Upper lobe of left lung (tissue), 6 donors: Measurements from ENCODE around the gene OGFOD1. TPM values are rescaled to one million over a fixed set of nuclear protein-coding genes. Genes with fewer than 3 reads are reported as not detected.

ENCODE experiments used
- ATAC-seq, 2 donors: fragments of 200-7000 bp; cut with Tn5 transposase; one replicate each; pipeline ENCODE4 v1.9.1; 2022; ENCODE audit warnings: mild to moderate bottlenecking in 2 of 2, moderate library complexity in 2 of 2; ENCODE audit not compliant: low FRiP score in 2 of 2
- DNase-seq, 2 donors: peaks; one replicate each; pipeline ENCODE4 v3.0.0-alpha.2; 2019 to 2020
- H3K27ac ChIP-seq, 4 donors: fragments of 200-600 bp; sonication (generic); one replicate each; pipeline ENCODE4 v1.5.1; 2016 to 2019
- H3K27me3 ChIP-seq, 4 donors: fragments of 200-600 bp; sonication (generic); one replicate each; pipeline ENCODE4 v1.5.1; 2017 to 2019
- H3K36me3 ChIP-seq, 4 donors: fragments of 200-600 bp; sonication (generic); one replicate each; pipeline ENCODE4 v1.5.1; 2016 to 2019
- H3K4me1 ChIP-seq, 4 donors: fragments of 200-600 bp; sonication (generic); one replicate each; pipeline ENCODE4 v1.5.1; 2018 to 2019
- H3K4me3 ChIP-seq, 4 donors: fragments of 200-600 bp; sonication (generic); one replicate each; pipeline ENCODE4 v1.5.1; 2017 to 2019; ENCODE audit warnings: mild to moderate bottlenecking in 2 of 4, moderate library complexity in 1 of 4
- H3K9me3 ChIP-seq, 4 donors: fragments of 200-600 bp; sonication (generic); one replicate each; pipeline ENCODE4 v1.5.1; 2018 to 2019
- CTCF ChIP-seq, 6 experiments: fragments of 450-650 bp in 4 of 6; fragments of 200-600 bp in 2 of 6; sonication (generic) in 2 of 6; IDR thresholded peaks; one replicate each; pipeline ENCODE4 v1.5.1; 2016 to 2019; ENCODE audit warnings: antibody characterized with exemption in 6 of 6
- EP300 ChIP-seq, 4 donors: sonication (generic); formaldehyde crosslinking; IDR thresholded peaks; one replicate each; pipeline ENCODE4 v1.5.1; 2017; ENCODE audit warnings: antibody characterized with exemption in 4 of 4, control low read depth in 2 of 4
- POLR2A ChIP-seq, 4 donors: fragments of 450-650 bp; IDR thresholded peaks; one replicate each; pipeline ENCODE4 v1.5.1; 2016 to 2017; ENCODE audit warnings: antibody characterized with exemption in 4 of 4, mild to moderate bottlenecking in 2 of 4
- POLR2AphosphoS5 ChIP-seq, 2 donors: sonication (generic); formaldehyde crosslinking; IDR thresholded peaks; one replicate each; pipeline ENCODE4 v1.5.1; 2017; ENCODE audit warnings: antibody characterized with exemption in 2 of 2
- WGBS, 2 donors: methylation state at CpG; one replicate each; pipeline ENCODE4 v1.1.5; 2017 to 2018; 5-methylcytosine and 5-hydroxymethylcytosine counted together
- total RNA-seq, 6 donors: library from RNA; depleted of rRNA in 4 of 6; stranded (reverse); fragments of >200 nt in 4 of 6; gene quantifications; one replicate each; pipeline versions ENCODE4 v1.1.0 to v1.2.1, GENCODE V29; 2016 to 2021
- donor health status: DM: no; HTN: no; CAD: no; lungs with moderate emphysema.
- donor health status: DM: no; HTN: yes; CAD: no; lungs with severe emphysema.

OGFOD1 gene
- total RNA-seq, 6 donors from 2014 or later = 19.8 to 72.3 (median 29.7) TPM

- Histone ChIP-seq H3K4me3 (peak overlapping the region in 3 of 4 donors; percentile 91 to 98 (median 92)), H3K9me3 (no peaks in the 10 kb centered on the region), H3K4me1 (peaks cover 12 to 24% (median 20%) of the 10 kb centered on the region in 4 donors), H3K27me3 (no peaks in the 10 kb centered on the region), H3K27ac (peak overlapping the region; percentile 77 to 93 (median 88)), H3K36me3 (no peaks in the 10 kb centered on the region)
- TF ChIP-seq EP300 (IDR thresholded peaks at IDR 0.05) = no peak
- no peak for TF ChIP-seq CTCF (IDR thresholded peaks at IDR 0.05)
- TF ChIP-seq POLR2A (IDR thresholded peaks at IDR 0.05) = no peak
- no peak for TF ChIP-seq POLR2AphosphoS5 (IDR thresholded peaks at IDR 0.05)
- WGBS, 2 donors = 21 to 33% methylated on average over 4 of the region's 4 CpGs
- DNase-seq (no peak), ATAC-seq (no peak)
Measured at GRCh38 chr16:56520251-56520577, 68.9 kb downstream of the OGFOD1 start.

GRCh38 chr16:56525236-56525635 lies 73.9 kb downstream of the OGFOD1 start:
- H3K4me1 ChIP-seq = peaks cover 3 to 5% (median 5%) of the 10 kb centered on the region in 4 donors
- DNase-seq (peak in 1 of 2 donors; percentile 16), ATAC-seq (no peak)
- TF ChIP-seq EP300 (IDR thresholded peaks at IDR 0.05) = no peak
- no peak for TF ChIP-seq POLR2A (IDR thresholded peaks at IDR 0.05)
- no peak for TF ChIP-seq POLR2AphosphoS5 (IDR thresholded peaks at IDR 0.05)
- no peak for TF ChIP-seq CTCF (IDR thresholded peaks at IDR 0.05)
- H3K4me3 ChIP-seq = no peak overlapping the region
- WGBS, 2 donors = 68 to 83% methylated on average over 9 of the region's 9 CpGs
- H3K36me3 ChIP-seq = no peaks in the 10 kb centered on the region
- no peaks in the 10 kb centered on the region for H3K27me3 ChIP-seq
- H3K9me3 ChIP-seq = no peaks in the 10 kb centered on the region
- no peak overlapping the region for H3K27ac ChIP-seq

Other genes starting within 250 kb of the OGFOD1 start
- gene AMFR, start 26.0 kb upstream of the OGFOD1 start, total RNA-seq = 100 to 1,000 TPM in 3 of 6 donors, 10 to 100 TPM in 3; 67.1 to 344 (median 98.0) TPM
- 10 to 100 TPM; 28.3 to 88.2 (median 51.7) TPM for gene NUDT21, start 222 bp upstream of the OGFOD1 start, total RNA-seq
- gene BBS2, start 68.5 kb downstream of the OGFOD1 start, total RNA-seq = 100 to 1,000 TPM in 1 of 6 donors, 10 to 100 TPM in 5; 27.5 to 188 (median 35.4) TPM
- not detected for gene MT4, start 113.5 kb downstream of the OGFOD1 start, total RNA-seq
- 1 to 10 TPM in 2 of 6 donors, not detected in 4; 1.4 to 1.5 TPM for gene MT3, start 138.0 kb downstream of the OGFOD1 start, total RNA-seq
- gene MT2A, start 157.0 kb downstream of the OGFOD1 start, total RNA-seq = 100 to 1,000 TPM; 137 to 552 (median 338) TPM
- gene MT1E, start 174.2 kb downstream of the OGFOD1 start, total RNA-seq = 100 to 1,000 TPM in 5 of 6 donors, 10 to 100 TPM in 1; 72.3 to 546 (median 187) TPM
- 100 to 1,000 TPM in 1 of 6 donors, 10 to 100 TPM in 4, 1 to 10 TPM in 1; 8.4 to 194 (median 37.0) TPM for gene MT1M, start 181.1 kb downstream of the OGFOD1 start, total RNA-seq
- gene MT1A, start 187.1 kb downstream of the OGFOD1 start, total RNA-seq = 10 to 100 TPM in 4 of 6 donors, 1 to 10 TPM in 1, not detected in 1; 5.4 to 59.1 (median 13.4) TPM
- not detected for gene MT1B, start 200.3 kb downstream of the OGFOD1 start, total RNA-seq
- gene MT1F, start 206.4 kb downstream of the OGFOD1 start, total RNA-seq = 10 to 100 TPM in 2 of 6 donors, 1 to 10 TPM in 4; 4.7 to 21.0 (median 8.6) TPM
- gene MT1G, start 216.5 kb downstream of the OGFOD1 start, total RNA-seq = 10 to 100 TPM in 4 of 6 donors, 1 to 10 TPM in 1, not detected in 1; 4.5 to 93.0 (median 14.0) TPM
- gene MT1H, start 218.3 kb downstream of the OGFOD1 start, total RNA-seq = 1 to 10 TPM in 2 of 6 donors, not detected in 4; 2.9 to 9.3 TPM
- gene MT1X, start 230.9 kb downstream of the OGFOD1 start, total RNA-seq = 100 to 1,000 TPM in 4 of 6 donors, 10 to 100 TPM in 2; 77.5 to 552 (median 151) TPM